GM13976 (cell line): ENCODE results near the gene SEBOX.

Source experiments
- DNase-seq: peaks from one replicate; pipeline ENCODE4 v3.0.0; 2012; ENCODE audit warnings: low spot score
- CTCF ChIP-seq: IDR thresholded peaks from 2 replicates; pipeline ENCODE4 v1.5.1; 2012; ENCODE audit warnings: borderline replicate concordance, mild to moderate bottlenecking; ENCODE audit not compliant: insufficient read depth; ENCODE audit errors: extremely low read depth, missing control alignments, control extremely low read depth
- in situ Hi-C: fragments of 300-500 bp; cut with MboI; formaldehyde crosslinking; loops from one replicate; pipeline ENCODE4 v1.12.0; 2022; ENCODE audit warnings: low sequenced_read_pairs, mixed read lengths, inconsistent platforms; ENCODE audit not compliant: unreplicated experiment

Gene SEBOX

GRCh38 chr17:28315846-28316705, 48.9 kb downstream of the SEBOX start:
- no peak for DNase-seq
- no peak for TF ChIP-seq CTCF
- in situ Hi-C loops: no loop called here

GRCh38 chr17:28313841-28314240, 51.2 kb downstream of the SEBOX start:
- no peak for TF ChIP-seq CTCF
- in situ Hi-C loops: no loop called here
- DNase-seq: no peak
